ENCODE measurements around the gene FRG2C. TPM values are rescaled to one million over a fixed set of nuclear protein-coding genes. Genes with fewer than 3 reads are reported as not detected.
"Not testable (repeated sequence)": the region's sequence is repeated elsewhere in the genome, so short reads cannot be mapped to it uniquely, and the experiment has no call there.

Gene FRG2C
- not detected for total RNA-seq (2021; fragmentation: NEBNext Ultra II Directional; extraction: Animal tissue kit (Norgen Biotek cat#: 25700))
- long read RNA-seq, result 0 reads

GRCh38 chr3:75664028-75664427 is at the start of gene FRG2C:
FRG2C (plus strand) TSS chr3:75664328; CDS start chr3:75664380, 52 bp downstream.
- H3K9me3 Mint-ChIP-seq, result peaks cover 19% of the 10 kb centered on the region

GRCh38 chr3:75618666-75619305 is 45.3 kb upstream of the FRG2C start:
- H3K27ac Mint-ChIP-seq, H3K4me3 Mint-ChIP-seq: not testable (repeated sequence)

More at GRCh38 chr3:75664028-75664427, at the start of gene FRG2C:
- not testable (repeated sequence) for H3K27ac Mint-ChIP-seq; H3K27me3 Mint-ChIP-seq (ENCODE audit: insufficient read depth); H3K4me3 Mint-ChIP-seq; H3K4me1 Mint-ChIP-seq (ENCODE audit: low read depth); H3K36me3 Mint-ChIP-seq (ENCODE audit: low read depth); DNase-seq

GRCh38 chr3:75619481-75620031 is 44.6 kb upstream of the FRG2C start:
- not testable (repeated sequence) for H3K27me3 Mint-ChIP-seq (ENCODE audit: insufficient read depth); H3K36me3 Mint-ChIP-seq (ENCODE audit: low read depth); H3K27ac Mint-ChIP-seq; H3K9me3 Mint-ChIP-seq; DNase-seq; H3K4me1 Mint-ChIP-seq (ENCODE audit: low read depth); H3K4me3 Mint-ChIP-seq

More at GRCh38 chr3:75618666-75619305, 45.3 kb upstream of the FRG2C start:
- H3K36me3 Mint-ChIP-seq (ENCODE audit: low read depth); H3K9me3 Mint-ChIP-seq; DNase-seq; H3K27me3 Mint-ChIP-seq (ENCODE audit: insufficient read depth); H3K4me1 Mint-ChIP-seq (ENCODE audit: low read depth): not testable (repeated sequence)

- H3K27me3 Mint-ChIP-seq (ENCODE audit: insufficient read depth); H3K9me3 Mint-ChIP-seq; DNase-seq; H3K4me3 Mint-ChIP-seq; H3K4me1 Mint-ChIP-seq (ENCODE audit: low read depth); H3K36me3 Mint-ChIP-seq (ENCODE audit: low read depth); H3K27ac Mint-ChIP-seq: not testable (repeated sequence)
Measured at GRCh38 chr3:75621772-75622171, 42.4 kb upstream of the FRG2C start.

GRCh38 chr3:75623656-75624055 is 40.5 kb upstream of the FRG2C start:
- DNase-seq; H3K9me3 Mint-ChIP-seq; H3K27ac Mint-ChIP-seq; H3K4me1 Mint-ChIP-seq (ENCODE audit: low read depth); H3K27me3 Mint-ChIP-seq (ENCODE audit: insufficient read depth); H3K36me3 Mint-ChIP-seq (ENCODE audit: low read depth); H3K4me3 Mint-ChIP-seq: not testable (repeated sequence)

GRCh38 chr3:75630887-75631535 is 33.1 kb upstream of the FRG2C start:
- not testable (repeated sequence) for H3K4me1 Mint-ChIP-seq (ENCODE audit: low read depth); H3K9me3 Mint-ChIP-seq; H3K4me3 Mint-ChIP-seq; H3K27ac Mint-ChIP-seq; DNase-seq; H3K27me3 Mint-ChIP-seq (ENCODE audit: insufficient read depth); H3K36me3 Mint-ChIP-seq (ENCODE audit: low read depth)

- Mint-ChIP-seq H3K27me3 (ENCODE audit: insufficient read depth) (peaks cover 7% of the 10 kb centered on the region), H3K9me3 (no peaks in the 10 kb centered on the region), H3K4me1 (ENCODE audit: low read depth) (no peaks in the 10 kb centered on the region), H3K4me3 (no peak overlapping the region), H3K36me3 (ENCODE audit: low read depth) (no peaks in the 10 kb centered on the region), H3K27ac (no peak overlapping the region)
- DNase-seq, result no peak
- no peak for TF ChIP-seq CTCF (IDR thresholded peaks at IDR 0.05)
Measured at GRCh38 chr3:75631541-75631940, 32.6 kb upstream of the FRG2C start.

GRCh38 chr3:75638947-75639346 is 25.2 kb upstream of the FRG2C start:
- not testable (repeated sequence) for DNase-seq; H3K4me3 Mint-ChIP-seq; H3K27ac Mint-ChIP-seq; H3K27me3 Mint-ChIP-seq (ENCODE audit: insufficient read depth); H3K36me3 Mint-ChIP-seq (ENCODE audit: low read depth); H3K9me3 Mint-ChIP-seq
- H3K4me1 Mint-ChIP-seq (ENCODE audit: low read depth), result peaks cover 12% of the 10 kb centered on the region; the same call in 1 of the 2 replicates

- not testable (repeated sequence) for H3K36me3 Mint-ChIP-seq (ENCODE audit: low read depth); H3K9me3 Mint-ChIP-seq; H3K27ac Mint-ChIP-seq; H3K27me3 Mint-ChIP-seq (ENCODE audit: insufficient read depth)
- Mint-ChIP-seq H3K4me1 (ENCODE audit: low read depth) (peaks cover 12% of the 10 kb centered on the region; the same call in 1 of the 2 replicates), H3K4me3 (peak overlapping the region; percentile 88)
- peak; percentile 8 for DNase-seq
Measured at GRCh38 chr3:75641107-75641517, 23.0 kb upstream of the FRG2C start.
